Measurements from ENCODE around the gene RASGEF1C. TPM values are rescaled to one million over a fixed set of nuclear protein-coding genes. Genes with fewer than 3 reads are reported as not detected.

RASGEF1C gene
- total RNA-seq, 6 experiments from 2014 or later = not detected

DNA sequence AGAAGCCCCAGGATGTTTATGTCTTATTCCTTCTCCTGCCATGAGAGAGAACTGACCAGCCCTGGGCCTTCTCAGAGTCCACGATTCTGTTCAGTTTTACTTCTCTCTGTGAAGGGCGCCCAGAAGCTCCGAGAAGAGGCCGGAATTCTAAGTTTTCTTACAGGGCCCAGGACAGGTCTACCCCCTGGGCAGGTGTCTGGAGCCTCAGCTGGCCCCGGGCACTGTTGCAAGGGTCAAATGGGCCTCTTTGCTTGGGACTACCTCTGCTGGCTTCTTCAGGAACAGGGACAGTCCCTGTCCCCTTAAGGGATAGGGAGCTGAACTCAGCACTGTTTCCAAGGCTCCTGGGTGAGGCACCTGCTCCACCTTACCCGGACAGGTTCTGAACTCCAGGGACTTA lies 55.0 kb downstream of the RASGEF1C start:
- DNase-seq = no peak
- Mint-ChIP-seq H3K4me1 (ENCODE audit: low read depth) (no peaks in the 10 kb centered on the region), H3K9me3 (peaks cover 22% of the 10 kb centered on the region), H3K27me3 (ENCODE audit: insufficient read depth) (peaks cover 5% of the 10 kb centered on the region), H3K36me3 (ENCODE audit: low read depth) (no peaks in the 10 kb centered on the region), H3K27ac (no peak overlapping the region), H3K4me3 (no peak overlapping the region)
- TF ChIP-seq, protein P1, sequence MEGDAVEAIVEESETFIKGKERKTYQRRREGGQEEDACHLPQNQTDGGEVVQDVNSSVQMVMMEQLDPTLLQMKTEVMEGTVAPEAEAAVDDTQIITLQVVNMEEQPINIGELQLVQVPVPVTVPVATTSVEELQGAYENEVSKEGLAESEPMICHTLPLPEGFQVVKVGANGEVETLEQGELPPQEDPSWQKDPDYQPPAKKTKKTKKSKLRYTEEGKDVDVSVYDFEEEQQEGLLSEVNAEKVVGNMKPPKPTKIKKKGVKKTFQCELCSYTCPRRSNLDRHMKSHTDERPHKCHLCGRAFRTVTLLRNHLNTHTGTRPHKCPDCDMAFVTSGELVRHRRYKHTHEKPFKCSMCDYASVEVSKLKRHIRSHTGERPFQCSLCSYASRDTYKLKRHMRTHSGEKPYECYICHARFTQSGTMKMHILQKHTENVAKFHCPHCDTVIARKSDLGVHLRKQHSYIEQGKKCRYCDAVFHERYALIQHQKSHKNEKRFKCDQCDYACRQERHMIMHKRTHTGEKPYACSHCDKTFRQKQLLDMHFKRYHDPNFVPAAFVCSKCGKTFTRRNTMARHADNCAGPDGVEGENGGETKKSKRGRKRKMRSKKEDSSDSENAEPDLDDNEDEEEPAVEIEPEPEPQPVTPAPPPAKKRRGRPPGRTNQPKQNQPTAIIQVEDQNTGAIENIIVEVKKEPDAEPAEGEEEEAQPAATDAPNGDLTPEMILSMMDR (IDR thresholded peaks at IDR 0.05) = no peak

DNA sequence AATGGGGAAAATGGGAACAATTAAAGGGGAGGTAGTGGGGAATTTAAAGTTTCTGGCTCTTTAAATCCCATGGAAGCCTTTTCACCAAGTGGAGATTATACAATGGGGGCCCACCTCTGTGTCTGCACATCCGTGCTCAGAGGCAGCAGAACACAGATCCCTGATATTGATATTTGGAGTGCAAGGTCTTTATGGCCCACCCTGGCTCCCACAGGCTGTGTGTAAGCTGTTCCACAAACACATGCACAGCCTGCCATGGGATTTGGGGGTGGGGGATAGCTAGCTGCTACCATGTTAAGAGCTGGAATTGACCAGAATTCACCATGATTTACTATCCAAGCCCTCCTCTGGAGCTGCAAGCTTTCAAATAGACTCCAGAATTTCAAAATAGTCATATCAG lies 55.9 kb downstream of the RASGEF1C start:
- TF ChIP-seq, protein P1 (IDR thresholded peaks at IDR 0.05) = no peak
- DNase-seq = no peak
- no peaks in the 10 kb centered on the region for H3K4me1 Mint-ChIP-seq (ENCODE audit: low read depth)
- no peaks in the 10 kb centered on the region; the same call in 1 of the 2 replicates for H3K36me3 Mint-ChIP-seq (ENCODE audit: low read depth)
- peaks cover 17% of the 10 kb centered on the region for H3K9me3 Mint-ChIP-seq
- peaks cover 5% of the 10 kb centered on the region for H3K27me3 Mint-ChIP-seq (ENCODE audit: insufficient read depth)
- H3K27ac Mint-ChIP-seq = no peak overlapping the region
- no peak overlapping the region for H3K4me3 Mint-ChIP-seq

DNA sequence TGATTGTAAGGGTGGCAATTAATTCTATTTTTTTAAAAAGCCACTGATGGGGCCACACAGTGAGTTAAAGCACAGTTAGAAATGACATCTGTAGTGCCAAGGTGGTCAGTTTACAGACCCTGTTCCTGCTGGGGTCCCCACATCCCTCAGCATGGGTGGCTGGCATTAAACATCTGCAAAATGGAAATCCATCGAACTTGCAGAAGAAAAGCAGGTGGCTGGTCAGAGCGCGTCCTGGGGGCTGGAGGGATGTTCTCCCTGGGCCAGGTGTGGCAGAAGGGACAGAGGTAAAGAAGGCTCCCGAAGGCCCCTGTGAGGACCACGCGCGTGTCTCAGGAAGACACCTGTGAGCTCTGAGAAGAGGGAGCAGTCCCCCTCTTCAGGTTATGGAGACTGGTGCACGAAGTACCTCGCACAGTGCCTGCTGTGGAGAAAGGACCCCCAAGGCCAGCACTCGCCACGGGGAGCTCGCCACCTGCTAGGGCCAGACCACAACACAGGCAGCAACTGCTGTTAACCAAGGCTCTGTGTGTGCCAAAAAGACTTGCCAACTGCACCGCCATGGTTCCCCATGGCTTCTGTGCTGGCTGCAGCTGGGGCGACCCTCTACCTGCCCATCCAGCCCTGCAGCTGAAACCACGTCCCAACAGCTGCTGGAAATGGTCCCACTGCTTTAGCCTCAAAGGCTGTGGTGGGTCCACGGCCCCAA lies 65.2 kb downstream of the RASGEF1C start:
- Mint-ChIP-seq H3K9me3 (peaks cover 52% of the 10 kb centered on the region), H3K4me3 (no peak overlapping the region), H3K27me3 (ENCODE audit: insufficient read depth) (peaks cover 5% of the 10 kb centered on the region; the same call in 1 of the 2 replicates), H3K36me3 (ENCODE audit: low read depth) (no peaks in the 10 kb centered on the region; the same call in 1 of the 2 replicates), H3K4me1 (ENCODE audit: low read depth) (no peaks in the 10 kb centered on the region), H3K27ac (no peak overlapping the region)
- no peak for DNase-seq
- TF ChIP-seq, protein P1 (IDR thresholded peaks at IDR 0.05) = no peak

DNA sequence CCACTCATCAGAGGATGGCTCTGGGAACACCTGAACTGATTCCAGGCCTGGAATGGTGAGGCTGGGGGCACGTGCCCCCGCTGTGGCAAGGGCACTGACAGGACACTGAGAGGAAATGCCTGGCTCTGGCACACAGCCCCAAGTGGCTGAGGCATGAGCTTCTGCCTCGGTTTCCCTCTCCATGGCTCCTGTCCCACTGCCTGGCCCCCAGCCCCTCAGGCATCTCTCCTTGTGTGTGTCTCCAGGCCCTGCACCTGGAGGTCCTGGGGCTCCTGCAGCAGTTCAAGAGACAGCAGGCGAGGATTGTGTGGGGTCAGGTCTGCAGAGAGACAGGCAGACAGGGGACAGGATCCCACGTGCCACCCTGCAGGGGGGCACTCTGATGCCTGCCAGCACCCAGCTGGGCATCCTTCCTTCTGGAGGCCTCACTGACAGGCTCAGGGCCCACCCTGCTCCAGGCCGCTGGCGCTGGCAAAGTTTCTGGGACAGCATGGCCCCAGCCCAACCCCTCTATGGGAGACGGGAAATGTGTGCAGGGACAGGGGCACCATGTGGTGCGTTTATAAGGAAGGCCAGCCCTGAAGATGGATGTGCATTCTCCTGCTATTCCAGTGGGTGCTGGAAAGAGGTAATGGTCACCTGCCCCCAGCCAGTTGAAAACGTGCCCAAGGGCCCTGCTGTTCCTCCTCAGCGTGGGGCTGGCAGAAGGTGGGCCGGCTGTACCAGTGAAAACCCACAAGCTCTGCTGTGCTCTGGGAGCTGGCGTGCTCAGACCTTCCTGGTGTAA lies 66.0 kb downstream of the RASGEF1C start:
- peaks cover 60% of the 10 kb centered on the region for H3K9me3 Mint-ChIP-seq
- no peaks in the 10 kb centered on the region for H3K36me3 Mint-ChIP-seq (ENCODE audit: low read depth)
- TF ChIP-seq, protein P1 (IDR thresholded peaks at IDR 0.05) = no peak
- H3K27ac Mint-ChIP-seq = no peak overlapping the region
- no peaks in the 10 kb centered on the region for H3K4me1 Mint-ChIP-seq (ENCODE audit: low read depth)
- H3K27me3 Mint-ChIP-seq (ENCODE audit: insufficient read depth) = peaks cover 10% of the 10 kb centered on the region; the same call in 1 of the 2 replicates
- H3K4me3 Mint-ChIP-seq = no peak overlapping the region
- no peak for DNase-seq

DNA sequence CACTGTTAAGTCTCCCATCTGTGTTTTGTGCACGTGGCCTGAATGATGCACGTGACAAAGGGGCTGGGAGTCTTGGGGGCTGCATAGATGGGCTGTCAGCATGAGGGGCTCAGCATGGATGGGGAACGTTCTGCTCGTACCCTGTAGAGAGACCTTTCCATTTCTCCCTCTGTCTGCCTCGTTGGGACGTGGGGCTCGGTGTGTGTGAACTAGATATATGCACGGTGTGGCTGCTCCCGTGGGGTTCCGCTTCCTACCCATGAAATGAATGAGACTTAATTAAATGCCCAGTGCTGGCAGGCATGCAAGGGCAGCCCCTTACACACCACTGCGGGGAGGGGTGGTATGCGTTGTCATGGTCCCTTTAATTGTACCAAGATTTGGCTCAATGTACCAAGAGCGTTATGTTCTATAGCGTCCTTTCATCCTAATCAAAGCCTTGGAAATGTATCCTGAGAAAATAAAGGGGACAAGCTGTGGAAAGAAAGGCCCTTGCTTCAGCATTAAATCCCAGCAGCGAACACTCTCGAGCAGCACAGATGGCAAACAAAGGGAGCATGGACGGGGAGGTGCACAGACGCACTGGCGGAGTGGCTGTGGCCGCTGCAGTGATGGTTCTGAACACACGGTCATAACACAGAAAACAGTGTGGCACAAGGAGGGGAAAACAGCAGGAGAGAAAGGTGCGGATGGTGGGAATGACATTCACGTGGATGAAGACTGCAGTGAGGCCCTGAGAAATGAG lies 66.8 kb downstream of the RASGEF1C start:
- no peak for DNase-seq
- H3K27ac Mint-ChIP-seq = no peak overlapping the region
- no peaks in the 10 kb centered on the region for H3K4me1 Mint-ChIP-seq (ENCODE audit: low read depth)
- H3K36me3 Mint-ChIP-seq (ENCODE audit: low read depth) = no peaks in the 10 kb centered on the region
- TF ChIP-seq, protein P1 (IDR thresholded peaks at IDR 0.05) = no peak
- peaks cover 10% of the 10 kb centered on the region; the same call in 1 of the 2 replicates for H3K27me3 Mint-ChIP-seq (ENCODE audit: insufficient read depth)
- peaks cover 59% of the 10 kb centered on the region for H3K9me3 Mint-ChIP-seq
- no peak overlapping the region for H3K4me3 Mint-ChIP-seq
